GM18867 (cell line): ENCODE measurements around the gene TRPV5.
A peak's percentile ranks its signal among the peaks of the same experiment; 100 is the strongest.

Experiments used
- ATAC-seq: cut with Tn5 transposase; IDR thresholded peaks from one replicate; pipeline ENCODE4 v1.9.1; 2021; ENCODE audit warnings: mild to moderate bottlenecking, moderate library complexity; ENCODE audit not compliant: unreplicated experiment

The TRPV5 gene

GRCh38 chr7:142887282-142888015 lies 46.1 kb downstream of the TRPV5 start:
- no peak for ATAC-seq

- ATAC-seq: no peak
These were observed 46.7 kb downstream of the TRPV5 start for GRCh38 chr7:142886866-142887265.

GRCh38 chr7:142885311-142886230 lies 48.0 kb downstream of the TRPV5 start, which contains the start of gene TRPV6:
TSS of gene TRPV6 (minus strand) at chr7:142885745.
- no peak for ATAC-seq

- ATAC-seq: no peak
These were observed 49.3 kb downstream of the TRPV5 start for GRCh38 chr7:142884286-142884640.

- ATAC-seq: no peak
These were observed 49.8 kb downstream of the TRPV5 start for GRCh38 chr7:142883571-142884285.

- no peak for ATAC-seq
These were observed 50.4 kb downstream of the TRPV5 start for GRCh38 chr7:142883145-142883544.

GRCh38 chr7:142882338-142882678 lies 51.2 kb downstream of the TRPV5 start:
- no peak for ATAC-seq

GRCh38 chr7:142881586-142882337 lies 51.8 kb downstream of the TRPV5 start:
- ATAC-seq: peak; percentile 41

- peak; percentile 76 for ATAC-seq
These were observed 52.6 kb downstream of the TRPV5 start for GRCh38 chr7:142880876-142881505.

GRCh38 chr7:142879060-142879459 lies 54.5 kb downstream of the TRPV5 start:
- ATAC-seq: no peak

- ATAC-seq: no peak
These were observed 55.2 kb downstream of the TRPV5 start for GRCh38 chr7:142878315-142878714.

- no peak for ATAC-seq
These were observed 56.3 kb downstream of the TRPV5 start for GRCh38 chr7:142876991-142877910.

- no peak for ATAC-seq
These were observed 57.1 kb downstream of the TRPV5 start for GRCh38 chr7:142876236-142876960.

GRCh38 chr7:142875456-142875855 lies 58.1 kb downstream of the TRPV5 start:
- no peak for ATAC-seq

GRCh38 chr7:142874837-142875236 lies 58.7 kb downstream of the TRPV5 start:
- ATAC-seq: no peak

GRCh38 chr7:142874409-142874808 lies 59.1 kb downstream of the TRPV5 start:
- ATAC-seq: no peak

- no peak for ATAC-seq
These were observed 59.7 kb downstream of the TRPV5 start for GRCh38 chr7:142873871-142874270.

- ATAC-seq: peak; percentile 87
These were observed 60.2 kb downstream of the TRPV5 start for GRCh38 chr7:142873281-142873784.
